ENCODE measurements around the gene SGSH.

DNA sequence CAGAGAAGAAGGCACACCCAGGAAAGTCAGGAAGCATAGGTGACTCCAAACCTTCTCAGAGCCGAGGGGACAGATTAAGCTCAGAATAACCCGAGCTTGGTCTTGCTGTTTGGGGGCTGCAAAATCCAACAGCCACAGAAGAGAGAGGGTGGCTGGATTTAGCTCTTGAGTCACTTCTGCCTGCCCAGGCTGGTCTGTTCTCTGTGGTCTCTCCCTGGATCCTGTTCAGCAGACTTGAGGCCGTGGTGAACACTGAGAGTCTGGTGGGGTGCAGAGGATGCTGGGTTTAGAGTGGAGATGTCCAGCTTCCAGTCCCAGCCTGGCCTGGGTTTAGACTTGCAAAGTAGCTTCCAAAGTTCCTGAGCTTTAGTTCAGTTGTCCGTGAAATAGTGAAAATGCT is 8.9 kb upstream of the SGSH start:
- TF ChIP-seq, protein P1, sequence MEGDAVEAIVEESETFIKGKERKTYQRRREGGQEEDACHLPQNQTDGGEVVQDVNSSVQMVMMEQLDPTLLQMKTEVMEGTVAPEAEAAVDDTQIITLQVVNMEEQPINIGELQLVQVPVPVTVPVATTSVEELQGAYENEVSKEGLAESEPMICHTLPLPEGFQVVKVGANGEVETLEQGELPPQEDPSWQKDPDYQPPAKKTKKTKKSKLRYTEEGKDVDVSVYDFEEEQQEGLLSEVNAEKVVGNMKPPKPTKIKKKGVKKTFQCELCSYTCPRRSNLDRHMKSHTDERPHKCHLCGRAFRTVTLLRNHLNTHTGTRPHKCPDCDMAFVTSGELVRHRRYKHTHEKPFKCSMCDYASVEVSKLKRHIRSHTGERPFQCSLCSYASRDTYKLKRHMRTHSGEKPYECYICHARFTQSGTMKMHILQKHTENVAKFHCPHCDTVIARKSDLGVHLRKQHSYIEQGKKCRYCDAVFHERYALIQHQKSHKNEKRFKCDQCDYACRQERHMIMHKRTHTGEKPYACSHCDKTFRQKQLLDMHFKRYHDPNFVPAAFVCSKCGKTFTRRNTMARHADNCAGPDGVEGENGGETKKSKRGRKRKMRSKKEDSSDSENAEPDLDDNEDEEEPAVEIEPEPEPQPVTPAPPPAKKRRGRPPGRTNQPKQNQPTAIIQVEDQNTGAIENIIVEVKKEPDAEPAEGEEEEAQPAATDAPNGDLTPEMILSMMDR (IDR thresholded peaks at IDR 0.05 in 4 of 5, conservative IDR thresholded peaks at IDR 0.05 in 1 of 5) = no peak
- no peak for TF ChIP-seq POLR2A (IDR thresholded peaks at IDR 0.05)
